Thyroid gland (tissue), 4 donors: ENCODE measurements around the gene CYFIP1. TPM values are rescaled to one million over a fixed set of nuclear protein-coding genes. Genes with fewer than 3 reads are reported as not detected.

ENCODE experiments used
- DNase-seq, 2 donors: peaks; one replicate each; pipeline ENCODE4 v3.0.0-alpha.2; 2019
- H3K27ac ChIP-seq, 3 donors: fragments of 200-600 bp; sonication (generic); 1 replicate in 2 of 3; 2 replicates in 1 of 3; pipeline ENCODE4 v1.5.1; 2016 to 2019; ENCODE audit warnings: mild to moderate bottlenecking in 1 of 3, moderate library complexity in 1 of 3
- H3K27me3 ChIP-seq: fragments of 200-600 bp; sonication (generic); one replicate; pipeline ENCODE4 v1.5.1; 2019
- H3K36me3 ChIP-seq, 2 donors: fragments of 200-600 bp; sonication (generic); one replicate each; pipeline ENCODE4 v1.5.1; 2016 to 2019
- H3K4me1 ChIP-seq, 2 donors: fragments of 200-600 bp; sonication (generic); one replicate each; pipeline ENCODE4 v1.5.1; 2017 to 2019
- H3K4me3 ChIP-seq, 3 donors: fragments of 200-600 bp; sonication (generic); replicated peaks in 1 of 3; 1 replicate in 2 of 3; 2 replicates in 1 of 3; pipeline ENCODE4 v1.5.1; 2016; ENCODE audit warnings: mild to moderate bottlenecking in 1 of 3
- H3K9me3 ChIP-seq: fragments of 200-600 bp; sonication (generic); one replicate; pipeline ENCODE4 v1.5.1; 2017
- POLR2A ChIP-seq, 2 donors: fragments of 450-650 bp; IDR thresholded peaks; one replicate each; pipeline ENCODE4 v1.6.1; 2017; ENCODE audit warnings: antibody characterized with exemption in 2 of 2, mild to moderate bottlenecking in 2 of 2, moderate library complexity in 1 of 2
- WGBS, 2 donors: methylation state at CpG; one replicate each; pipeline ENCODE4 v1.1.5; 2017; 5-methylcytosine and 5-hydroxymethylcytosine counted together
- intact Hi-C: fragments of 100-400 bp; cut with DNase I; formaldehyde crosslinking; loops from one replicate; pipeline ENCODE4 v1.15.1; 2023
- total RNA-seq, 4 donors: library from RNA; depleted of rRNA; stranded (reverse); fragments of >200 nt; gene quantifications; one replicate each; pipeline ENCODE4 v1.2.3, GENCODE V29; 2016
- TF ChIP-seq, protein P1 (sequence below), 6 experiments: fragments of 200-600 bp in 3 of 6; fragments of 450-650 bp in 3 of 6; sonication (generic) in 3 of 6; IDR thresholded peaks; one replicate each; pipeline ENCODE4 v1.5.1; 2016 to 2019; ENCODE audit warnings: antibody characterized with exemption in 6 of 6, mild to moderate bottlenecking in 2 of 6, inconsistent platforms in 1 of 6, moderate library complexity in 1 of 6

The CYFIP1 gene
- total RNA-seq, 4 donors from 2014 or later = 89.1 to 138 (median 131) TPM

DNA sequence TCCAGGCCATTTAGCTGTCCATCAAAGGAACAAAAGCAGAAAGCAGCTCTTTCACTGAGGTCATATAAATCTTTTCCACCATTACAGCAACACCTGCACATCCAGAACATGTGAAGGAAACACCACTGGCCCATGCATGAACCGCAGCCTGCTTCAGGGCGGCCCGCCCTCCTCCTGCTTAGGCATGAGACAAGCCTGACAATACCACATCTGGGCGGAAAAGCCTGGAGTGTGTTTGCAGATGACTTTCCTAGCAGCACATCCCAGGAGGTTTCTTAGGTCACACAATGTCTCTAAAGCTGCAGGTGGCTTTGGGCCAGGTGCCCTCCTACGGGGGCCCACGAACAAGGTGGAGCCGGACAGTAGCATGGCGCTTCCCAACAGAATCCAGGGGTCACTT, 19.6 kb downstream of the CYFIP1 start:
- Histone ChIP-seq H3K27ac (no peak overlapping the region), H3K4me1 (peaks cover 13 to 39% of the 10 kb centered on the region in 2 donors), H3K9me3 (no peaks in the 10 kb centered on the region), H3K36me3 (no peaks in the 10 kb centered on the region), H3K27me3 (no peaks in the 10 kb centered on the region), H3K4me3 (no peak overlapping the region)
- no peak for DNase-seq
- TF ChIP-seq, protein P1, sequence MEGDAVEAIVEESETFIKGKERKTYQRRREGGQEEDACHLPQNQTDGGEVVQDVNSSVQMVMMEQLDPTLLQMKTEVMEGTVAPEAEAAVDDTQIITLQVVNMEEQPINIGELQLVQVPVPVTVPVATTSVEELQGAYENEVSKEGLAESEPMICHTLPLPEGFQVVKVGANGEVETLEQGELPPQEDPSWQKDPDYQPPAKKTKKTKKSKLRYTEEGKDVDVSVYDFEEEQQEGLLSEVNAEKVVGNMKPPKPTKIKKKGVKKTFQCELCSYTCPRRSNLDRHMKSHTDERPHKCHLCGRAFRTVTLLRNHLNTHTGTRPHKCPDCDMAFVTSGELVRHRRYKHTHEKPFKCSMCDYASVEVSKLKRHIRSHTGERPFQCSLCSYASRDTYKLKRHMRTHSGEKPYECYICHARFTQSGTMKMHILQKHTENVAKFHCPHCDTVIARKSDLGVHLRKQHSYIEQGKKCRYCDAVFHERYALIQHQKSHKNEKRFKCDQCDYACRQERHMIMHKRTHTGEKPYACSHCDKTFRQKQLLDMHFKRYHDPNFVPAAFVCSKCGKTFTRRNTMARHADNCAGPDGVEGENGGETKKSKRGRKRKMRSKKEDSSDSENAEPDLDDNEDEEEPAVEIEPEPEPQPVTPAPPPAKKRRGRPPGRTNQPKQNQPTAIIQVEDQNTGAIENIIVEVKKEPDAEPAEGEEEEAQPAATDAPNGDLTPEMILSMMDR (IDR thresholded peaks at IDR 0.05) = no peak
- no peak for TF ChIP-seq POLR2A (IDR thresholded peaks at IDR 0.05)
- intact Hi-C loops = no loop called here
- 72 to 96% methylated on average over 8 of the region's 8 CpGs for WGBS, 2 donors

DNA sequence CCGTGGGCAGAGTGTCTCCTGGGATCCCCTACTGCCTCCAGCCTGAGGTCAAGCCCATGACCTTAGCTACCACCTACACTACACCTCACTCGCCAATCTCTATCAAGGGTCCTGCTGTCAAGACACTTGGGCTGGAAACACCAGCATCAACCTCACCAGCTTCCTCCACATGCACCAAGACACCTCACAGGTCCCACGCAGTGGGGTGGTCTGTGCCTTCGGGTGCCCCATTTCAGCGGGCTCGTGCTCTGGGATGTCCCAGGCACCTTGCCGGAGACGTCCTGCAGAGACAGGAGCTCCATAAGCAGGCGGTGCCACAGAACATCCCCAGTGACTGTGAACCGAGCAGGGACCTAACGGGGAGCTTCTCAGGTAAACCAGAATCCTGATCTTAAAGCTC, 20.0 kb downstream of the CYFIP1 start:
- Histone ChIP-seq H3K27me3 (no peaks in the 10 kb centered on the region), H3K9me3 (no peaks in the 10 kb centered on the region), H3K4me1 (peaks cover 13 to 44% of the 10 kb centered on the region in 2 donors), H3K36me3 (no peaks in the 10 kb centered on the region), H3K4me3 (no peak overlapping the region), H3K27ac (peak overlapping the region in 1 of 3 donors; percentile 23)
- WGBS, 2 donors = 85 to 88% methylated on average over 4 to 10 of the region's 11 CpGs
- intact Hi-C loops = no loop called here
- DNase-seq = no peak
- TF ChIP-seq, protein P1 (IDR thresholded peaks at IDR 0.05) = no peak
- no peak for TF ChIP-seq POLR2A (IDR thresholded peaks at IDR 0.05)

DNA sequence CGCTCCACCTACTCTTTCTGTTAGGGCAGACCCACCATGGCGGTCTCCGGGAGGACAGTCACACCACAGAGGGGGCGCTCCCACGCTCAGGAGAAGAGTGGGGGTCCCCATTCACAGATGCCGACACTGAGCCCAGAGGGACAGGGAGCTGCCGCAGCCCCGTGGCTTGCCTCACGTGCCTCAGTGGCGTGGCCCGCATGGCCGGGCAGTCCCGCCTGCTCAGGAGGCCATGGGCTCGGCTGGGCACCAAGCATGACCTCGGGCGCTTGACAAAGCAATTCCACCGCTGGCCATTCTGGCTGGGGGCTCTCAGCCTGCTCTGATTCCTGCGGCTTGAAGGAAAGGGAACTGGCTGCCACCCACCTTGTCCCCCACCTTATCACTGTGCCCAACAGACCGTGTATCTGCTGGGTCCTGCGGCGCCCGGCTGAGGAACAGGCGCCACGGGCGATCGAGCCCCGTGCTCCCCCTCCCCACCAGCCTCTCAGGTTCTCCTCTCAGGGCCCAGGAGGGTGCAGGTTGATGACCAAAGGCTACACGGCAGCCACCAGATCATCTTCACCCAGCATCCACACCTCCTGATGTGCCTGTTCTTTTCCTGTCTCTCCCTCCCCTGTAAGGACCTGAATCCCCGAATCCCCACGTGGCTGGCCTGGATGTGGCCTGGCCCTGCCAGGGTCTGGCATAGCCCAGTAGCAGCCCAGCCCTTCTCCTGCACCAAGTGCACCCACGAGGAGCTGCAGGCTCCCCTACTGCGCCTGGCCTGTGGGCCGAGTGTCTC, 20.7 kb downstream of the CYFIP1 start:
- WGBS, 2 donors = 80 to 100% methylated on average over 1 to 32 of the region's 33 CpGs
- Histone ChIP-seq H3K9me3 (no peaks in the 10 kb centered on the region), H3K4me1 (peaks cover 13 to 47% of the 10 kb centered on the region in 2 donors), H3K36me3 (no peaks in the 10 kb centered on the region), H3K27me3 (no peaks in the 10 kb centered on the region), H3K4me3 (no peak overlapping the region), H3K27ac (peak overlapping the region in 1 of 3 donors; percentile 23)
- no peak for DNase-seq
- intact Hi-C loops = no loop called here
- TF ChIP-seq POLR2A (IDR thresholded peaks at IDR 0.05) = no peak
- TF ChIP-seq, protein P1 (IDR thresholded peaks at IDR 0.05) = no peak

DNA sequence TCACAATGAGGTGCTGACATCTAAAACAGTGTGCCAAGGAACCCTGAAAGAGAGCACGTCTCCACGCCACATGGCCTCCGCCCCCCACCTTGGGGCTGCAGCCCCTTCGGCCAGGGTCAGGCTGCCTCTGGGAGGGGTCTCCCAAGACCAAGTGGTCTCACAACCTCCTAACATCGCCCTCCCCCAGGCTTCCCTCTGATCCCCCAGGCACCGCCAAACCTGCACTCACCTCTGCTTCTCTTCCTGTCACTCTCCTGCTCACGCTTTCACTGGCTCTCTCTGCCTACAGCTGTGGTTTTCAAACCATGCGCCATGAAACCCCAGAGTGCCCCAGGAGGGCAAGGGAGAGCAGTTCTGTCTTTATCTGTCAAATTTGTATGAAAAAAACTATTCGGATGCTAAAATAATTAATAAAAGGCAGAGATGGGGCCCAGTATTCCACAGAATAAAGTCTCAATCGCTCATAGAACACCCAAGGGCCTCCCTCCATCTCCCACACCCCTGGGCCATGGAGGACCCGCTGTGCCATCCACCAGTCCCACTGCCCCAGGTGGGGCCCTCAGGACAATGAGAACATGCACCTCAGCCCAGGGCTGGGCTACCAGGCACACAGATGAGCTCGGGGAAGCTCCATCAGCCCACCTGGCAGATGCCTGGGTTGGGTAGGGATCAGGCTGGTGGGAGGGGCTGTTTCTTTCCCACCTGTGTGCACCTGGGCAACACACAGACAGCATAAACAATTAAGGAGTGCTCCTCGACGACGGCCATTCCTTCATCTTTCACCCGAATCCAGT, 21.5 kb downstream of the CYFIP1 start:
- H3K9me3 ChIP-seq = no peaks in the 10 kb centered on the region
- H3K27ac ChIP-seq = no peak overlapping the region
- H3K27me3 ChIP-seq = no peaks in the 10 kb centered on the region
- H3K4me1 ChIP-seq = peaks cover 13 to 45% of the 10 kb centered on the region in 2 donors
- TF ChIP-seq POLR2A (IDR thresholded peaks at IDR 0.05) = no peak
- TF ChIP-seq, protein P1 (IDR thresholded peaks at IDR 0.05) = no peak
- no peak for DNase-seq
- no peak overlapping the region for H3K4me3 ChIP-seq
- WGBS, 2 donors = 83 to 90% methylated on average over 12 to 16 of the region's 16 CpGs
- intact Hi-C loops = no loop called here
- H3K36me3 ChIP-seq = no peaks in the 10 kb centered on the region

DNA sequence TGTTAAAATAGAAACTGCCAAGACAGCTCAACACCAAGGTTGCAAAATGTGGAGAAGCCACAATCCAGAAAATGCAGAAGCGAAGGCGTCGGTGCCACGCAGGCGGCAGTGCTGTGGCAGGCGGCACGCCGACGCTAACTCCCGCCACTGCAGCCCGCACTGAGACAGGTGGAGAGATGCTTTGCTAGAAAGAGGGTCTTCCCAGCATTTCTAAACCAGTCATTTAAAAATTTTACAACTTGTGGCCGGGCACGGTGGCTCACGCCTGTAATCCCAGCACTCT, 23.2 kb downstream of the CYFIP1 start:
- peaks cover 13 to 42% of the 10 kb centered on the region in 2 donors for H3K4me1 ChIP-seq
- TF ChIP-seq, protein P1 (IDR thresholded peaks at IDR 0.05) = no peak
- no peak for TF ChIP-seq POLR2A (IDR thresholded peaks at IDR 0.05)
- DNase-seq = no peak
- no peaks in the 10 kb centered on the region for H3K27me3 ChIP-seq
- no peaks in the 10 kb centered on the region for H3K36me3 ChIP-seq
- H3K27ac ChIP-seq = no peak overlapping the region
- intact Hi-C loops = no loop called here
- 92 to 93% methylated on average over 14 of the region's 14 CpGs for WGBS, 2 donors
- no peak overlapping the region for H3K4me3 ChIP-seq
- H3K9me3 ChIP-seq = no peaks in the 10 kb centered on the region
